Measurements from ENCODE around the gene EGFR.

Gene EGFR

GRCh38 chr7:55237156-55237893, 218.5 kb downstream of the EGFR start:
- in situ Hi-C loops (cut with MboI; ENCODE audit: low pct_unique_long_range_greater_than_20kb, low sequenced_read_pairs, unreplicated experiment) = no loop called here
- no peak for TF ChIP-seq CTCF (IDR thresholded peaks at IDR 0.05; ENCODE audit: extremely low read depth, insufficient read depth, missing control alignments)
- DNase-seq (ENCODE audit: low spot score) = no peak

- no peak for DNase-seq (ENCODE audit: low spot score)
- in situ Hi-C loops (cut with MboI; ENCODE audit: low pct_unique_long_range_greater_than_20kb, low sequenced_read_pairs, unreplicated experiment) = no loop called here
- TF ChIP-seq CTCF (IDR thresholded peaks at IDR 0.05; ENCODE audit: extremely low read depth, insufficient read depth, missing control alignments) = no peak
Observed at GRCh38 chr7:55239406-55239805, 220.6 kb downstream of the EGFR start.

GRCh38 chr7:55240418-55241142, 221.8 kb downstream of the EGFR start:
- in situ Hi-C loops (cut with MboI; ENCODE audit: low pct_unique_long_range_greater_than_20kb, low sequenced_read_pairs, unreplicated experiment) = no loop called here
- TF ChIP-seq CTCF (IDR thresholded peaks at IDR 0.05; ENCODE audit: extremely low read depth, insufficient read depth, missing control alignments) = no peak
- DNase-seq (ENCODE audit: low spot score) = no peak

- DNase-seq (ENCODE audit: low spot score) = no peak
- TF ChIP-seq CTCF (IDR thresholded peaks at IDR 0.05; ENCODE audit: extremely low read depth, insufficient read depth, missing control alignments) = no peak
- in situ Hi-C loops (cut with MboI; ENCODE audit: low pct_unique_long_range_greater_than_20kb, low sequenced_read_pairs, unreplicated experiment) = no loop called here
Observed at GRCh38 chr7:55241958-55242357, 223.1 kb downstream of the EGFR start.

GRCh38 chr7:55242613-55243012, 223.8 kb downstream of the EGFR start:
- TF ChIP-seq CTCF (IDR thresholded peaks at IDR 0.05; ENCODE audit: extremely low read depth, insufficient read depth, missing control alignments) = no peak
- in situ Hi-C loops (cut with MboI; ENCODE audit: low pct_unique_long_range_greater_than_20kb, low sequenced_read_pairs, unreplicated experiment) = no loop called here
- DNase-seq (ENCODE audit: low spot score) = no peak

GRCh38 chr7:55244006-55244745, 225.4 kb downstream of the EGFR start:
- no peak for DNase-seq (ENCODE audit: low spot score)
- no peak for TF ChIP-seq CTCF (IDR thresholded peaks at IDR 0.05; ENCODE audit: extremely low read depth, insufficient read depth, missing control alignments)
- in situ Hi-C loops (cut with MboI; ENCODE audit: low pct_unique_long_range_greater_than_20kb, low sequenced_read_pairs, unreplicated experiment) = no loop called here
